ENCODE results near the gene ARFGEF3.
A peak's percentile ranks its signal among the peaks of the same experiment; 100 is the strongest.
"Not testable (repeated sequence)": the region's sequence is repeated elsewhere in the genome, so short reads cannot be mapped to it uniquely, and the experiment has no call there.

The ARFGEF3 gene

GRCh38 chr6:138277835-138278234 lies 116.1 kb downstream of the ARFGEF3 start:
- DNase-seq (ENCODE audit: low read depth) = no peak

DNA sequence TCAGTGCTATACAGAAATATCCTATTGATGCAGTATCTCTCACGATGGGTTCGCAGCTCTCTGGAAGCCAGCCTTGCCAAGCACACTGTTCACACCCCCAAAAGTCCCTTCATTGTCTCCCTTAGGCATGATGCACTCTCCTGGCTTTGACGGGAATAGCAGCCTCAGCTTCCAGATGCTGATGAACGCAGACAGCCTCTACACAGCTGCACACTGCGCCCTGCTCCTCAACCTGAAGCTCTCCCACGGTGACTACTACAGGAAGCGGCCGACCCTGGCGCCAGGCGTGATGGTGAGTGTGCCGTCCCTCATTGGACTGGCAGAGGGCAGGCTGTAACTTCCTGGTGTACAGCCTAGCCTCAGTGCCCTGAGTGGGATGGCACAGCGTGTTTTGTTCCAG lies 116.6 kb downstream of the ARFGEF3 start:
- no peak for DNase-seq (ENCODE audit: low read depth)

DNA sequence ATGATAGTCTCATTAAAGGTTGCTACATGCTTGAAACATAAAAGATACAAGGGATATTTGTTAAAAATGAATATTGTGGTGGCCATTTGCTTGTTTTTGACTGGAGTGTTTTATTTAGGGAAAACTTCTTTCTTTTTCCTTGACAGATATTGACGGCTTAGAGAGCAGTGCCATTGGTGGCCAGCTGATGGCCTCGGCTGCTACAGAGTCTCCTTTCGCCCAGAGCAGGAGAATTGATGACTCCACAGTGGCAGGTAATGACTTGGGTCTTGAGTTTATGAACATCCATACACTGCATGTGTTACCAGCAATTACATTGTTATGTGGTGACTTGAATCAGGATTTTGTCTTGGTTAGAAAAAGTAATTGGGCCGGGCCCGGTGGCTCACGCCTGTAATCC lies 124.1 kb downstream of the ARFGEF3 start:
- no peak for DNase-seq (ENCODE audit: low read depth)

DNA sequence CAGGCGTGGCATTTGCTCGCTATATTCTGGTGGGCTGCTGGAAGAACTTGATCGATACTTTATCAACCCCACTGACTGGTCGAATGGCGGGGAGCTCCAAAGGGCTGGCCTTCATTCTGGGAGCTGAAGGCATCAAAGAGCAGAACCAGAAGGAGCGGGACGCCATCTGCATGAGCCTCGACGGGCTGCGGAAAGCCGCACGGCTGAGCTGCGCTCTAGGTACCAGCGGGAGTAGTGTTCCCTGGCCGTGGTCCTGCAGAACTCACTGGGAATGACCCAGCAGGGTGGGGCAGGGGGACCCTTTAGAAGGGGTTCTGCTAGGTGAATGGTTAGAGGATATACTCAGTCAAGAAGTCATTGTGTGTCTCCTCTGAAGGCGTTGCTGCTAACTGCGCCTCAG lies 125.0 kb downstream of the ARFGEF3 start:
- no peak for DNase-seq (ENCODE audit: low read depth)

DNA sequence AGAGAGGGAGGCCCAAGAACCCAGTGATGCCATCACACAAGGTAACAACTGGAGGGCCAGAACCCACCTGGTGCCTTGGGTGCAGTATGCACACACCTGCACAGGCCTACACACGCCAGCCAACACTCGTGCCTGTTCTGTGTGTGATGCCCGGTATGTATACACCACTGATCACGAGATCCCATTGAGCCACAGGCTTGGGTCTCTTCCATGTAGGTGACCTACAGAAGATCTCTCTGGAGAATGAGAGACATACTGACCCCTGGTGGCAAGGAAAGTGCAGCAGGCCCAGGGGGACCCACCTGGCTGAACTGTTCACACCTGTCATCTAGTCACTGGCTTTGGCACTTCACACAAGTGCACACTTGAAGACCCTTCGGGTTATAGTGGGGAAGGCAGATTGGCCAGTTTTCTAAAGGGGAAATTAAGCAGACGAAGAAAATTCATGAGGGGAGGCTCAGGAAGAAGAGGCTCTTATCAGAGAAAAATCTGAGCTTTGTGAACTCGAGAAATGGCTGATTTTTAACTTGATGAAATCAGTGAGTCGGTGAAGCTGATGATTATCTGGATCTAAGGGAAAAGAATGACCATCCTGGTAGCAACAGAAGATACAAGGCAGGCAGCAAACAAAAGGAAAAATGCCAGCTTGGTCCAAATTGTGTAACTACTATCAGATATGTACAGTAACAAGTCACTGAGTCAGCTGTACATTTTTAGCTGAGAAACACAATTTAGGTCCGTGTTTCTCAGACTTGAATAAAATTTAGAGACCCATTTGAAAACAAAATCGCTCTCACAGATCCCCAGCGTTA lies 125.6 kb downstream of the ARFGEF3 start:
- peak; percentile 30 for DNase-seq (ENCODE audit: low read depth)

GRCh38 chr6:138288428-138289085 lies 126.8 kb downstream of the ARFGEF3 start:
- DNase-seq (ENCODE audit: low read depth) = not testable (repeated sequence)

DNA sequence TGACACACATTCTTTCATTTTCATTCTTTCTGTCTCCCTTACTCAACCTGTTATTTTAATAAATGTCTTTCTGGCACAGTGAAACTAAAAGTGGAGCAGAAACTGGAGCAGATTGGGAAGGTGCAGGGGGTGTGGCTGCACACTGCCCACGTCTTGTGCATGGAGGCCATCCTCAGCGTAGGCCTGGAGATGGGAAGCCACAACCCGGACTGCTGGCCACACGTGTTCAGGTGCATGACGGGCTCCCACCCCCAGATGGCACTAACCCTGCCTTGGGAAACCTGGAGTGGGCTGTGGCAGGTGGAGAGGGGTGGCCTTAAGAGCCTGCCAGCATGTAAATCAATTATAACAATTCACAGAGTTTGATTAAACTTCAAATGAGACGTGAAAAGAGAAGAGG lies 128.0 kb downstream of the ARFGEF3 start:
- DNase-seq (ENCODE audit: low read depth) = no peak

- DNase-seq (ENCODE audit: low read depth) = no peak
Observed at GRCh38 chr6:138290423-138290962, 128.8 kb downstream of the ARFGEF3 start.

GRCh38 chr6:138291036-138291848 lies 129.5 kb downstream of the ARFGEF3 start:
- DNase-seq (ENCODE audit: low read depth) = no peak

GRCh38 chr6:138291849-138292181 lies 130.1 kb downstream of the ARFGEF3 start:
- no peak for DNase-seq (ENCODE audit: low read depth)

DNA sequence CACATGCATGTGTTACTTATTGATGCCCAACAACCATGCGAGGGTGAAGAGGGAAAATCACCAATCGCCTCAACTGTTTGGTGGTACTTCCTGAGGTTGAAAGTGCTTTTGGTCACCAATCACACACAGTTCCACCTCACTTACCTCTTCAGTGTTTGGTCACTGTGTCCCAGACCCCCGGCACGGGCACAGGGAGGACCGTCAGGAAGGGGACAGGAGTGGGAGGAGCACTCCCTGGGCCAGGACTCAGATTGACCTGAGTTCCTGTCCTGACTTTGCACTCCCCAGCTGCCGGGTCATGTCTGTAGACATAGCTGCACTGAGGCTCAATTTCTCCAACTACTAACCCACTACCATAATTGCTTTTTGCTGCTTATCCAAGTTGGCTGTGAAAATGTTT lies 130.7 kb downstream of the ARFGEF3 start:
- no peak for DNase-seq (ENCODE audit: low read depth)

DNA sequence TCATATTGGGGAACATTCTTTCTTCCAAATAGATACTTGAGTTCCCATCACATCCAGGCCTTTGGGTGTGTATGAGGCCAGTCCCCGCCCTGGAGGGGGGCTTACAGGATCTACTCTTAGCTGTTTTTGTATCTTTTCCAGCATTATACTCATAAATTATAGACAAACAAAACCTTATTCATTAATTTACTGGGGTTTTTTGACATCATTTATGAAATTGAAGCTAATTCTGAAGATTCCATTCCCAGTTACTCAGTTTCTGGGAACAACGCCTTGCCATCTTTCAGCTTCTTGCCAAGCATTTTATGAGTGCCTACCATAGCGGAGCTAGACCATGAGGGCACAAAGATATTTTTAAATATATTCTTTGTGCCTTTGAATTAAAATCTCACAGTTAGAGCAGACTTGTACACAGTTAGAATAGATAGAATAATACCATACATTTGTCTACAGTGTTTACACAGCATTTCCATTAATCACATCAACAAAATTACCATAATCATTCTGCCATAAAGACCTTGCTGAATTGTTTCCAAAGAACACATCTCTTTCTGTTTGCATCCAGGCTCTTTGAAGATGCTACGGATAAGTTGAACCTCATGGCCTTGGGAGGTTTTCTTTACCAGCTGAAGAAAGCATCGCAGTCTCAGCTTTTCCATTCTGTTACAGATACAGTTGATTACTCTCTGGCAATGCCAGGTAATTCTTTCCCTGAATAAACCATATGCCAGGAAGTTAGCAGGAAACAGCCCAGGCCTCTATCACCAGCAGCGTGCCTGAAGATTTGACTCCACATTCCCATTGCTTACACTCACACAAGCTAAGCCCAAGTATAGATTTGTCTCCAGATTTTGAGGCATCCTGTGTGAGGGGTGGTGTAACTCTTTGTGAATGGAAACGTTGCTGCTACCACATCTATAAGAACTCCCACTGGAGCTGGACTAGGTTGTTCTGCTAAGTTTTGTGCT lies 132.0 kb downstream of the ARFGEF3 start:
- no peak for DNase-seq (ENCODE audit: low read depth)

DNA sequence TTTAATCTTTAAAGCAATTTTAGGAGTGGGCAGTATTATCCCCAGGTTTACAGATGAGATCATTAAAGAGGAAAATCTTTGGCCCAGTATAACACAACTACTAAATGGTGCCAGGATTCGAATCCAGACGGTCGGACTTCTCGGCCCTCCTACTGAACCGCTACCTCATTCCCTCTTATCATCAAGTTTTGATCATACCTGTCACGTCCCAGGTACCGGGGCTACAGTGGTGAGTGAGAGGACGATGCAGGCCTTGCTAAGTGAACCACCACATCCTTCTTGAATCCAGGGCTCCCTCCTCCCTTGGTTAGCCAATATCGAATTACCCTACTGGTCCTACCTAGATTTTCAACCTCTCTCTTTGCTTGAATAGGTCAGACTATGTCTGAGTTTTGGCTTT lies 134.6 kb downstream of the ARFGEF3 start:
- DNase-seq (ENCODE audit: low read depth) = no peak

- no peak for DNase-seq (ENCODE audit: low read depth)
Observed at GRCh38 chr6:138296786-138297185, 135.0 kb downstream of the ARFGEF3 start.

- no peak for DNase-seq (ENCODE audit: low read depth)
Observed at GRCh38 chr6:138297761-138298298, 136.1 kb downstream of the ARFGEF3 start.

GRCh38 chr6:138300469-138300868 lies 138.7 kb downstream of the ARFGEF3 start:
- DNase-seq (ENCODE audit: low read depth) = no peak

GRCh38 chr6:138302554-138302953 lies 140.8 kb downstream of the ARFGEF3 start:
- no peak for DNase-seq (ENCODE audit: low read depth)

DNA sequence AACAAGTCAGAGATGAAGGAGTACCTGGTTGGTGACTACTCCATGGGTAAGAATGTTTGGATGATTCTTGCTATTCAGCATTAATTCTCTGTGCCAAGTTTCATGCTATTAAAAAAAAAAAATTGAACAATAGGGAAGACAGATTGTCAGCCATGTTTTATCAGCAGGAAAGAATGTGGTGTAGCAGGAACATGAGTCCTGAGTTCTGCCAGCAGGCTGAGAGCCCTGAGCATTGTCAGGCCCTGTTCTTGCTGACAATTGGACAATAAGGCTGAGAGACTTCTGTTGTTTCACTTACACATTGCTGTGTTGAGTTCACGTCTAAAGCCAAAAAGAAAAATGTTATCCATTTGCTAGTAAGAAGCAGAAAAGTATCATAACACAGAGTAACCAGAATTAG lies 145.6 kb downstream of the ARFGEF3 start:
- no peak for DNase-seq (ENCODE audit: low read depth)

GRCh38 chr6:138307816-138308730 lies 146.3 kb downstream of the ARFGEF3 start:
- DNase-seq (ENCODE audit: low read depth) = no peak

GRCh38 chr6:138308731-138309110 lies 147.0 kb downstream of the ARFGEF3 start:
- no peak for DNase-seq (ENCODE audit: low read depth)
